OCI-LY1 (cell line): ENCODE measurements around the gene TTLL11.

ENCODE experiments used
- EZH2 ChIP-seq: fragments of 200-600 bp; sonication (generic), shearing (Covaris generic); IDR thresholded peaks from 2 replicates; pipeline ENCODE4 v1.8.0; 2017; ENCODE audit warnings: borderline replicate concordance, mixed run types, mild to moderate bottlenecking, antibody characterized with exemption, low read length, moderate library complexity, mixed read lengths
- TF ChIP-seq, protein P1 (sequence below): fragments of 200-600 bp; sonication (generic), shearing (Covaris generic); IDR thresholded peaks from 2 replicates; pipeline ENCODE4 v1.5.1; 2017; ENCODE audit warnings: mild to moderate bottlenecking, antibody characterized with exemption, low read length, moderate library complexity, mixed read lengths

DNA sequence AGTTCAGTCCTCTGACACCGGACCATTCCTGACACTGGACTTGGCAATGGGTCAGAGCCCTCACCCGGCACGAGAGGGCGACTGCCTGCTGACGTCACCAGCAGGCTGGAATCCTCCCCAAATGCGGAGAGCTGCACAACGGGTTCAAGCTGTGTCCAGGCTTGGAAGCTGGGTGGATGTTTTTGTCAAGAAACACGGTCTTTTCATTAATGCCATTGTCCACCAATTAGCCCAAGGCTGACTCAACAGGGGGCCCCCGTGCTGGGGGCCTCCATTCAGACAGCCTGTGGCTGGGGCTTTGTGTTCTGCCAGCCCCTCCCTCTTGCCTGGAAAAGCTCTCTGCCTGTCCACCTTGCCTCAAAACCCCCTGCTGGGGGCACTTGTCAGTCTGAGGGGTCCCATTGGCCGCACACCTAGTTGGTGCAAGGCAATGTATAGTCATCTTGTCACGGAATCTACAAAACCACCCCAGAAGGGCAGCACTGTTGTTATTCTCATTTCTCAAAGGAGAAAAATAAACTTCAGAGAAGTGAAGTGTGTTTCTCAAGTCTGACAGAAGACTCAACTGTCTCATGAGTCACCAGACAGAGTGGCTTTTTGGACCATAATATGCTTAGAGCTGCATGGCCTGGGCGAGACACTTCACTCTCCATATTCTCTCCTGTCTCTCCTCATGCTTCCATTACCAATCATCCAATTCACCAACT is 41.9 kb upstream of the TTLL11 start:
- TF ChIP-seq, protein P1, sequence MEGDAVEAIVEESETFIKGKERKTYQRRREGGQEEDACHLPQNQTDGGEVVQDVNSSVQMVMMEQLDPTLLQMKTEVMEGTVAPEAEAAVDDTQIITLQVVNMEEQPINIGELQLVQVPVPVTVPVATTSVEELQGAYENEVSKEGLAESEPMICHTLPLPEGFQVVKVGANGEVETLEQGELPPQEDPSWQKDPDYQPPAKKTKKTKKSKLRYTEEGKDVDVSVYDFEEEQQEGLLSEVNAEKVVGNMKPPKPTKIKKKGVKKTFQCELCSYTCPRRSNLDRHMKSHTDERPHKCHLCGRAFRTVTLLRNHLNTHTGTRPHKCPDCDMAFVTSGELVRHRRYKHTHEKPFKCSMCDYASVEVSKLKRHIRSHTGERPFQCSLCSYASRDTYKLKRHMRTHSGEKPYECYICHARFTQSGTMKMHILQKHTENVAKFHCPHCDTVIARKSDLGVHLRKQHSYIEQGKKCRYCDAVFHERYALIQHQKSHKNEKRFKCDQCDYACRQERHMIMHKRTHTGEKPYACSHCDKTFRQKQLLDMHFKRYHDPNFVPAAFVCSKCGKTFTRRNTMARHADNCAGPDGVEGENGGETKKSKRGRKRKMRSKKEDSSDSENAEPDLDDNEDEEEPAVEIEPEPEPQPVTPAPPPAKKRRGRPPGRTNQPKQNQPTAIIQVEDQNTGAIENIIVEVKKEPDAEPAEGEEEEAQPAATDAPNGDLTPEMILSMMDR, result no peak
- no peak for TF ChIP-seq EZH2
